ENCODE measurements around the gene IRS4.

The IRS4 gene

DNA sequence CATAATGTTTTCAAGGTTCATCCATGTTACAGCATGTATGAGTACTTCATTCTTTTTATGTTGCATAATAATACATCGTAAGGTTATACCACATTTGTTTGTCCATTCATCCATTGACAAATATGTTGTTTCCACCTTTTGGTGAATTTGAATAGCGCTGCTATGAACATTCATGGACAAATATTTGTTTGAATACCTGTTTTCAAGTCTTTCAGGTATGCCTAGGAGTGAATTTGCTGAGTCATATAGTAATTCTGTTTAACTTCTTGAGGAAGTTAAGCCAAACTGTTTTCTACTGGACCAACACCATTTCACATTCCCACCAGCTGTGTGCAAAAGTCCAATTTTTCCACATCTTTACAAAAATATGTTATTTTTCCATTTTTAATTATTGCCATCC lies 31.5 kb downstream of the IRS4 start:
- no peak for DNase-seq (ENCODE audit: low read depth)
- TF ChIP-seq, protein P1, sequence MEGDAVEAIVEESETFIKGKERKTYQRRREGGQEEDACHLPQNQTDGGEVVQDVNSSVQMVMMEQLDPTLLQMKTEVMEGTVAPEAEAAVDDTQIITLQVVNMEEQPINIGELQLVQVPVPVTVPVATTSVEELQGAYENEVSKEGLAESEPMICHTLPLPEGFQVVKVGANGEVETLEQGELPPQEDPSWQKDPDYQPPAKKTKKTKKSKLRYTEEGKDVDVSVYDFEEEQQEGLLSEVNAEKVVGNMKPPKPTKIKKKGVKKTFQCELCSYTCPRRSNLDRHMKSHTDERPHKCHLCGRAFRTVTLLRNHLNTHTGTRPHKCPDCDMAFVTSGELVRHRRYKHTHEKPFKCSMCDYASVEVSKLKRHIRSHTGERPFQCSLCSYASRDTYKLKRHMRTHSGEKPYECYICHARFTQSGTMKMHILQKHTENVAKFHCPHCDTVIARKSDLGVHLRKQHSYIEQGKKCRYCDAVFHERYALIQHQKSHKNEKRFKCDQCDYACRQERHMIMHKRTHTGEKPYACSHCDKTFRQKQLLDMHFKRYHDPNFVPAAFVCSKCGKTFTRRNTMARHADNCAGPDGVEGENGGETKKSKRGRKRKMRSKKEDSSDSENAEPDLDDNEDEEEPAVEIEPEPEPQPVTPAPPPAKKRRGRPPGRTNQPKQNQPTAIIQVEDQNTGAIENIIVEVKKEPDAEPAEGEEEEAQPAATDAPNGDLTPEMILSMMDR (conservative IDR thresholded peaks at IDR 0.05; ENCODE audit: low read depth, low read length): no peak
- no peak overlapping the region for H3K4me3 ChIP-seq (ENCODE audit: low read depth, low read length)

DNA sequence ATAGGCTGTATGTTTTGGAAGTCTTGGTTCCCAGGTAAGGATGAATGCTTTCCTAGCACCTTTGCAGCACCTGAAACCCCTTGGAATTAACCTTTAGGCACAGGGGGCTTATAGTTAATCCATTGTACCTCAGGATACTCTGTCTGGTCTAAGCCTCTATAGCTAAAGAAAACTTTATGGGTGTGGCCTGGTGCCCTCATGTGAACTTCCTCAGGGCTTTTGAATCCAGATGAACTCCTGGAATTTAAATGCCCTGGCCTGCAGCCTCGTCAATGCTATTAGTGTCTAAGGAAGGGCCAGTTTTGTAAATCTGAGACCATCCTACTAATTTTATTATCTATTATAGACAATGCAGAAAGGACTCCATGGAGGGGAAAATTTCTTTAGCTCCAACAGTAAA lies 33.8 kb downstream of the IRS4 start:
- no peak overlapping the region for H3K4me3 ChIP-seq (ENCODE audit: low read depth, low read length)
- DNase-seq (ENCODE audit: low read depth): no peak
- TF ChIP-seq, protein P1 (conservative IDR thresholded peaks at IDR 0.05; ENCODE audit: low read depth, low read length): no peak

DNA sequence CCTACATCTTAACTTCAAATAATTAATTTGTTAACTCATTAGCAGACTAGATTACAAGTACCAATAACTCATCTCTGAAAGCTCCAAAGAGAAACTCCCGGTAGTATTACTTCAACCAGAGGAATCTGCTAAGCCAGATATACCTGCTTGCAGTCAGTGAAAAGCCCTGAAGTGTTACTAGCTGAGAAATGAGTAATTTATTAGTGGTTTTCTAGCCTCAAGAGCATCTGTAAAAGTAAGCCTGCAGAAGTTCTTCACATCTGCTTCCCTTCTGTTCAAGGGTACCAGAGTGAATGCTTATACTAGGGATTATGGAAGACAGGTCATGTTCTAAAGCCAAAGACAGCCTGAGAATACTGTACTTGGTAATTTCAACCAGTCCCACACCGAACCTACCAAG lies 34.7 kb downstream of the IRS4 start:
- no peak overlapping the region for H3K4me3 ChIP-seq (ENCODE audit: low read depth, low read length)
- no peak for DNase-seq (ENCODE audit: low read depth)
- TF ChIP-seq, protein P1 (conservative IDR thresholded peaks at IDR 0.05; ENCODE audit: low read depth, low read length): no peak

DNA sequence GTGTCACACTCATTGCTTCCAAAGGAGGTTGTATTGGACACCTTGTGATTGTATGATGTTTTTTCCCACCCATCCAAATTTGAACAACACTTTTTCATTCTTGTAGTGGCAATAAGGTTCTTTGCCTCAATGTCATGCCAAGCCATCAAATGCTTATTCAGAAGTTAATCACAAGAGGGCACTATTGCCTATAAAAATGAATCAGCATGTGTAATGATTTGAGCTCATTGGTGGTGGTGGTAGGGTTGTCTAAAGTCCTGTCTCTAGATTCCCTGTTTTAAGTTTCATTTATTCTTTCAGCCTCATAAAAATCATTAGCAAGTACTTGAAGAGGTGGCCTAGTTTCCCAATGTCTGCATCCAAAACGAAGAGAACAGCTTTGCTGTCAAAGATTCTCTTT lies 37.0 kb downstream of the IRS4 start:
- no peak overlapping the region for H3K4me3 ChIP-seq (ENCODE audit: low read depth, low read length)
- TF ChIP-seq, protein P1 (conservative IDR thresholded peaks at IDR 0.05; ENCODE audit: low read depth, low read length): peak; percentile 39
- peak; percentile 51 for DNase-seq (ENCODE audit: low read depth)

DNA sequence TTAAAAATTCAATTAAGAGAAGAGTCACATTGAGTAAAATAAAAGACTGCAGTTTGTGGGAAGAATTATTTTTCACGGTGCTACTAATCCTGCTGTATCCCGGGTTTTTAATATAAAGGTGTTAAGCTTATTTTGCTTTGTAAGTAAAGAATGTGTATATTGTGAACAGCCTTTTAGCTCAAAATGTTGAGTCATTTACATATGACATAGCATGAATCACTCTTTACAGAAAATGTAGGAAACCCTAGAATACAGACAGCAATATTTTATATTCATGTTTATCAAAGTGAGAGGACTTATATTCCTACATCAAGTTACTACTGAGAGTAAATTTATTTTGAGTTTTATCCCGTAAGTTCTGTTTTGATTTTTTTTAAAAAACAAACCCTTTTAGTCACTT lies 39.7 kb downstream of the IRS4 start:
- TF ChIP-seq, protein P1 (conservative IDR thresholded peaks at IDR 0.05; ENCODE audit: low read depth, low read length): no peak
- DNase-seq (ENCODE audit: low read depth): peak; percentile 11
- H3K4me3 ChIP-seq (ENCODE audit: low read depth, low read length): no peak overlapping the region

Data from choroid plexus epithelial cell (primary cell).